Measurements from ENCODE around the gene NTNG2.
A peak's percentile ranks its signal among the peaks of the same experiment; 100 is the strongest.
"Not testable (repeated sequence)": the region's sequence is repeated elsewhere in the genome, so short reads cannot be mapped to it uniquely, and the experiment has no call there.

The NTNG2 gene

DNA sequence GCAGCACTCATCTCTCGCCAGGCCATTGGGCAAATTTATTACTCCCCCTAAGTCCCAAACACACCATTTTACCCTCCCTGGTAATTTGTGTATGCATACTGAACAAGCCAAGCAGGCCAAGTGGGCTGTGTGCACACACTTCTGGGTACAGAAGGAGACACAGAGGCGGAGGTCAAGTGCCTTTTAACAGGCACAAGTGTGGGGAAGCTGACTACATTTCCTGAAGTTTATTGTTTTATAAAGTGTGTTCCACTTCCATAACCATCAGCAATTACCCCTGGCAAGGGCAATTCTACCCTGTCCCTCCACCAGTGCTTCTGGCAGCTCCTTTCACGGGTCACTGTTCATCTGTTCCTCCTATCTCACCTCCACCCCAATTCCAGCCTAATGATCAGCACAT, 99.0 kb downstream of the NTNG2 start:
- TF ChIP-seq, protein P1, sequence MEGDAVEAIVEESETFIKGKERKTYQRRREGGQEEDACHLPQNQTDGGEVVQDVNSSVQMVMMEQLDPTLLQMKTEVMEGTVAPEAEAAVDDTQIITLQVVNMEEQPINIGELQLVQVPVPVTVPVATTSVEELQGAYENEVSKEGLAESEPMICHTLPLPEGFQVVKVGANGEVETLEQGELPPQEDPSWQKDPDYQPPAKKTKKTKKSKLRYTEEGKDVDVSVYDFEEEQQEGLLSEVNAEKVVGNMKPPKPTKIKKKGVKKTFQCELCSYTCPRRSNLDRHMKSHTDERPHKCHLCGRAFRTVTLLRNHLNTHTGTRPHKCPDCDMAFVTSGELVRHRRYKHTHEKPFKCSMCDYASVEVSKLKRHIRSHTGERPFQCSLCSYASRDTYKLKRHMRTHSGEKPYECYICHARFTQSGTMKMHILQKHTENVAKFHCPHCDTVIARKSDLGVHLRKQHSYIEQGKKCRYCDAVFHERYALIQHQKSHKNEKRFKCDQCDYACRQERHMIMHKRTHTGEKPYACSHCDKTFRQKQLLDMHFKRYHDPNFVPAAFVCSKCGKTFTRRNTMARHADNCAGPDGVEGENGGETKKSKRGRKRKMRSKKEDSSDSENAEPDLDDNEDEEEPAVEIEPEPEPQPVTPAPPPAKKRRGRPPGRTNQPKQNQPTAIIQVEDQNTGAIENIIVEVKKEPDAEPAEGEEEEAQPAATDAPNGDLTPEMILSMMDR (IDR thresholded peaks at IDR 0.05; ENCODE audit: low read depth, low read length) = no peak
- H3K4me3 ChIP-seq (replicated peaks in 1 of 2; ENCODE audit: low read depth in 2 of 2, low read length in 2 of 2) = no peak overlapping the region
- DNase-seq (ENCODE audit: low read depth in 2 of 2) = no peak

DNA sequence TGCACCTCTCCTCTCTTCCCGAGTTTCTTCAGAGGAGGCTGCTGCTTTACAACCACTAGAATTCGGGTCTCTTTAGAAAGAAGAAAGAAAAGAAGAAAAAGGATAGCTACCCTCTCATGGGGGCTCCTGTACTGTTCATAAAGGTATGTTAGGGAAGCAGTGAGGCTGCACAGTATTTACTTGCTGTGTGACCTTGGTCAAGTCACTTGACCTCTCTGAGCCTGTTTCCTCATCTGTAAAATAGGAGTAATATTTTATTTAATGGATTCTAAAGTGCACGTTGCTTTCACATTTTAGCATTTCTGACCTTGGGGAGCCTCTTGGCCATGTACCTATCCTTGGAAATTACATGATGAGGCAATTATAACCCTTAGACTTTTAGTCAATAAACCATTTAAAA, 104.2 kb downstream of the NTNG2 start:
- no peak overlapping the region for H3K4me3 ChIP-seq (replicated peaks in 1 of 2; ENCODE audit: low read depth in 2 of 2, low read length in 2 of 2)
- TF ChIP-seq, protein P1 (IDR thresholded peaks at IDR 0.05; ENCODE audit: low read depth, low read length) = no peak
- no peak for DNase-seq (ENCODE audit: low read depth in 2 of 2)

DNA sequence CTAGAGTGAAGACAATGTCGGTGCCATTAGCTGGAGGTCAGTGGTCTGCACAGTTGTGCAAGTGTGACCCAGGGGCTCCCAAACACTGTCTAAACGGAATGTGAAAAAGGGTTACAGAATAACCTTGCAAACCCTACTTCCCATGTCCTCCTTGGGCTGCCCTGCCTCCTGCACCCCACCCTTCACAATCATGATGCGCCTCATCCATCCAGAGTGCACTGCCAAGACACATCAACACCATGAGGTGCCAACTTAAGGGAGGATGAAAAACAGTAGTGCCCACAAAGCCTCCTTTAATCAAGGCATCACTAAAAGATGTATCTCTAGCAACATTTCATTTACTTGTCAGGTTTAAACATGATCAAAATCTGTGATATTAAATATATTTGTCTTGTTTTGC, 105.8 kb downstream of the NTNG2 start:
- TF ChIP-seq, protein P1 (IDR thresholded peaks at IDR 0.05; ENCODE audit: low read depth, low read length) = no peak
- no peak overlapping the region for H3K4me3 ChIP-seq (replicated peaks in 1 of 2; ENCODE audit: low read depth in 2 of 2, low read length in 2 of 2)
- no peak for DNase-seq (ENCODE audit: low read depth in 2 of 2)

DNA sequence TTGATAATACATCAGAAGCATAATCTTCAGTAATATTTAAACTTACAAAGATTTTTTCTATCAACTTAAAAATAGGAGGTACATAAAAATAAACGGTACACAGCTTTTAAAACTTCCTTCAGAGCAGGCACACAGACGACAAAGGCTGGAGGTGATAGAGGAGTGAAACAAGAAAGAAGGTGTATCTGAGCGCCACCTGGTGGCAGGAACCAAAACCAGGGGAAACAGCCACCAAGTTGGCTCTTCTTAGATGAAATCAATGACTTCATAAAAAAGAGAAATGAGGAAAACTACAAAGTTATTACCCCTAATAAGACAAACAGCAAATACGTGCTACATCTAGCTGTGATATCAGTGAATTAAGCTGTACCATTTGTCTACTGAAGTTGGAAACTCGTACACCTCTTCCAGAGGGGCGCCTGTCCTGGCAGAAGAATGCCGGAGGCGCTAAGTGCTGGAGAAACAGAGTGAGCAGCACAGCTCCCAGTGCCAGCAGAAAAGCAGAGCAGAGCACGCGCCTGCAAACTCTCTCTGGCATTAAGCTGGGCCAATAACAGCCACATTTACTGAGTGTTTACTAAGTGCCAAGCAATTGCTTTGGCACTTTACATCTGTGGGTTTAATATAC, 107.0 kb downstream of the NTNG2 start:
- H3K4me3 ChIP-seq (replicated peaks in 1 of 2; ENCODE audit: low read depth in 2 of 2, low read length in 2 of 2) = no peak overlapping the region
- peak; percentile 73 to 76 for DNase-seq (ENCODE audit: low read depth in 2 of 2)
- TF ChIP-seq, protein P1 (IDR thresholded peaks at IDR 0.05; ENCODE audit: low read depth, low read length) = peak; percentile 90

DNA sequence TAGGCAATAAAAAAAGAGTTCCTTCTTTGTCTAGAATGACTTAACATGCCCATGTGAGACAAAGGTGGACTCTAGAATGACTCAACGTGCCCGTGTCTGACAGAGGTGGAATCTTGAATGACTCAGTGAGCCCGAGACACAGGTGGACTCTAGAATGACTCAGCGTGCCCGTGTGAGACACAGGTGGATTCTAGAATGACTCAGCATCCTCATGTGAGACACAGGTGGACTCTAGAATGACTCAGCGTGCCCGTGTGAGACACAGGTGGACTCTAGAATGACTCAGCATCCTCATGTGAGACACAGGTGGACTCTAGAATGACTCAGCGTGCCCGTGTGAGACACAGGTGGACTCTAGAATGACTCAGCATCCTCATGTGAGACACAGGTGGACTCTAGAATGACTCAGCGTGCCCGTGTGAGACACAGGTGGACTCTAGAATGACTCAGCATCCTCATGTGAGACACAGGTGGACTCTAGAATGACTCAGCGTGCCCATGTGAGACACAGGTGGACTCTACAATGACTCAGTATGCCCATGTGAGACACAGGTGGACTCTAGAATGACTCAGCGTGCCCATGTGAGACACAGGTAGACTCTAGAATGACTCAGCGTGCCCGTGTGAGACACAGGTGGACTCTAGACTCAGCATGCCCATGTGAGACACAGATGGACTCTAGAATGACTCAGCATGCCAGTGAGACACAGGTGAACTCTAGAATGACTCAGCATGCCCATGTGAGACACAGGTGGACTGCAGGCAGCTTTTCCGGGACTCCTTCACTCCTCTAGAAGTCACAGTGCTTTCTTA, 108.1 kb downstream of the NTNG2 start:
- DNase-seq (ENCODE audit: low read depth in 2 of 2) = peak in 1 of 2 donors; percentile 56
- not testable (repeated sequence) for H3K4me3 ChIP-seq (replicated peaks in 1 of 2; ENCODE audit: low read depth in 2 of 2, low read length in 2 of 2)

DNA sequence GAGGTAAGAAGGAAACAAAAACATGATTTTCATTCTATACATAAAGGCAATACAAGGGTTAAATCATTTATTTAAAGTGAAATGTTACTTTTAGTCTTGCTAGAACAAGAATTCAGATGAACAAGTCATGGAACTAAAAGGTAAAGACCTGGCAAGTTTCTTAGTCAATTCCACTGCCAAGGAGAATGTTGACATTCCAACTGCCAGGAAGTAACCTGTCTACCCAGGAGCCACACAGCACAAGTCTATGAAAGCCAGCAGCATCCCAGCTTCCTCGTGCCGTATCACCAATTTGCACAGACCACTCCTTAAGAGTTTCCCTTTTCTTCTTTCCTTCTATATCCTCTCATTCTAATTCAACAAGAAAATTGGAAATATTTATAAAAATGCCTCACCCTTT, 113.0 kb downstream of the NTNG2 start:
- no peak overlapping the region for H3K4me3 ChIP-seq (replicated peaks in 1 of 2; ENCODE audit: low read depth in 2 of 2, low read length in 2 of 2)
- DNase-seq (ENCODE audit: low read depth in 2 of 2) = no peak
- TF ChIP-seq, protein P1 (IDR thresholded peaks at IDR 0.05; ENCODE audit: low read depth, low read length) = no peak

DNA sequence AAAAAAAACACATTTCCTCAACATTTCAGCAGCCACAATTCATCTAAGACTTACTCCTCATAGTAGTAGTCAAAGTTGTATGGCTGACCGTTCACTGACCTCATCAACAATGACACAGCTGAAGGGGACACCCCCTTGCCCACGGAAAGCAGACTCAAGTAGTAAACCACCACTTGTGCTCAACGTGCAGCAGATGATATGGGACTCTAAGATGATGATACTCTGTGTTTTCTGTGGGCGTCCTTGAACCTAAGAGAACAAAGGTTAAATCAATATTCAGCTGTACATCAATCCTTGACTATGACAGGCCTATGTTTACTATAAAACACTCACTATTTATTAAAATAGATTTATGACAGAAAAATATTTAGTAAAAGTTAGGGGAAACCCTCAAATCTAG, 121.3 kb downstream of the NTNG2 start:
- no peak overlapping the region for H3K4me3 ChIP-seq (replicated peaks in 1 of 2; ENCODE audit: low read depth in 2 of 2, low read length in 2 of 2)
- TF ChIP-seq, protein P1 (IDR thresholded peaks at IDR 0.05; ENCODE audit: low read depth, low read length) = no peak
- DNase-seq (ENCODE audit: low read depth in 2 of 2) = no peak

Measured in cardiac fibroblast (primary cell).